PC-9 (cell line): ENCODE measurements around the gene IMPG2.

Experiments used
- EZH2 ChIP-seq: fragments of 200-600 bp; sonication (generic); IDR thresholded peaks from 2 replicates; pipeline ENCODE4 v1.8.0; 2017; ENCODE audit warnings: antibody characterized with exemption, low read depth
- TF ChIP-seq, protein P1 (sequence below): fragments of 200-600 bp; sonication (generic); conservative IDR thresholded peaks from 2 replicates; pipeline ENCODE4 v1.6.1; 2017; ENCODE audit warnings: mixed run types, antibody characterized with exemption, mild to moderate bottlenecking, moderate library complexity

DNA sequence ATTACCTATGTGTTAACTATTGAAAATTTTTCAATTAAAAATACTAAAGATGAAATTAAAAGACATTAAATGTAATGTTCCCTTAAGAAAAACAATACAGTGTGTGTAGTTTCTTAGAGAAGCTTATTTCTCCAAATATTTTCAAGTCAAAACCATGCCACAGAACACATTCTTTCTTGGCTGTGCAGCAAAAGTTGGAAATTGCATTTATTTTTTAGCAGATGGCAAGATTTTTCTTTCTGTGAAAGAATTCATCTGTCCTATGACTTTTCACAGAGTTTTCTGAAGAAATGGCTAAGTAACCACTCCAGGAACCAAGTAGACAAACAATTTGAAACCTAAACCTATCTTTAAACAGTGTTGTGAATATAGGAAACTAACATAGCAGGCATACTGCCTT is 47.2 kb downstream of the IMPG2 start:
- TF ChIP-seq, protein P1, sequence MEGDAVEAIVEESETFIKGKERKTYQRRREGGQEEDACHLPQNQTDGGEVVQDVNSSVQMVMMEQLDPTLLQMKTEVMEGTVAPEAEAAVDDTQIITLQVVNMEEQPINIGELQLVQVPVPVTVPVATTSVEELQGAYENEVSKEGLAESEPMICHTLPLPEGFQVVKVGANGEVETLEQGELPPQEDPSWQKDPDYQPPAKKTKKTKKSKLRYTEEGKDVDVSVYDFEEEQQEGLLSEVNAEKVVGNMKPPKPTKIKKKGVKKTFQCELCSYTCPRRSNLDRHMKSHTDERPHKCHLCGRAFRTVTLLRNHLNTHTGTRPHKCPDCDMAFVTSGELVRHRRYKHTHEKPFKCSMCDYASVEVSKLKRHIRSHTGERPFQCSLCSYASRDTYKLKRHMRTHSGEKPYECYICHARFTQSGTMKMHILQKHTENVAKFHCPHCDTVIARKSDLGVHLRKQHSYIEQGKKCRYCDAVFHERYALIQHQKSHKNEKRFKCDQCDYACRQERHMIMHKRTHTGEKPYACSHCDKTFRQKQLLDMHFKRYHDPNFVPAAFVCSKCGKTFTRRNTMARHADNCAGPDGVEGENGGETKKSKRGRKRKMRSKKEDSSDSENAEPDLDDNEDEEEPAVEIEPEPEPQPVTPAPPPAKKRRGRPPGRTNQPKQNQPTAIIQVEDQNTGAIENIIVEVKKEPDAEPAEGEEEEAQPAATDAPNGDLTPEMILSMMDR = no peak
- TF ChIP-seq EZH2 = no peak
